K562 (cell line): Measurements from ENCODE around the gene FBXO36. TPM values are rescaled to one million over a fixed set of nuclear protein-coding genes. Genes with fewer than 3 reads are reported as not detected.

Experiments used
- ATAC-seq: fragments of 200-7000 bp; cut with Tn5 transposase; 3 replicates; pipeline ENCODE4 v1.9.1; 2020; ENCODE audit warnings: moderate library complexity
- BruUV-seq: library from RNA; stranded (reverse); fragments of 400-500 nt; replicated peaks from 2 replicates; lab custom pipeline; 2021; lab: Mats Ljungman, UMichigan
- CTCF ChIA-PET: fragments of 300-600 bp; formaldehyde crosslinking; extraction: SDS; loops from one replicate; lab custom pipeline; 2021; ENCODE audit warnings: low intra/inter-chr PET ratio; lab: Yijun Ruan, JAX
- POLR2A ChIA-PET: fragments of 300-600, 350-650 bp; sonication (Branson Sonifier 250); formaldehyde crosslinking; extraction: SDS; loops from one replicate; lab custom pipeline; 2021; ENCODE audit warnings: antibody characterized with exemption, inconsistent platforms; lab: Yijun Ruan, JAX
- DNase-seq, 4 experiments: peaks; one replicate each; pipeline versions ENCODE4 v3.0.0 to v3.0.0-alpha.2; 2011 to 2018; ENCODE audit warnings: low spot score in 3 of 4, mixed read lengths in 3 of 4; ENCODE audit errors: extremely low read depth in 1 of 4
- FAIRE-seq: peaks from 2 replicates; lab custom pipeline; 2011; peaks lifted over from hg19 to GRCh38; lab: Jason Lieb, UNC
- H2AFZ ChIP-seq: 2 replicates; pipeline ENCODE4 v1.6.0; 2011; ENCODE audit warnings: low read depth, low read length, control low read depth, inconsistent platforms
- H3K27ac ChIP-seq: fragments of 200-600 bp; 3 replicates; pipeline ENCODE4 v1.8.0; 2011; ENCODE audit warnings: low read depth, mild to moderate bottlenecking, control low read depth, inconsistent platforms, low read length, moderate library complexity, mixed read lengths; ENCODE audit errors: extremely low read depth
- H3K27me3 ChIP-seq, 2 experiments: fragments of 300-600 bp in 1 of 2; 2 replicates in 1 of 2; 3 replicates in 1 of 2; pipeline versions ENCODE4 v1.6.0 to v1.8.0; 2011; ENCODE audit warnings: inconsistent platforms in 2 of 2, low read length in 2 of 2, mild to moderate bottlenecking in 1 of 2, mixed read lengths in 1 of 2, moderate library complexity in 1 of 2; ENCODE audit not compliant: control insufficient read depth in 2 of 2, insufficient read depth in 2 of 2
- H3K36me3 ChIP-seq: fragments of 300-600 bp; 3 replicates; pipeline ENCODE4 v1.8.0; 2011; ENCODE audit warnings: mild to moderate bottlenecking, low read length, inconsistent platforms; ENCODE audit not compliant: control insufficient read depth, insufficient read depth
- H3K4me1 ChIP-seq, 2 experiments: fragments of 200-600 bp in 1 of 2; replicated peaks in 1 of 2; 2 replicates in 1 of 2; 3 replicates in 1 of 2; pipeline versions ENCODE4 v1.5.1 to v1.8.0; 2011; ENCODE audit warnings: inconsistent platforms in 2 of 2, low read length in 2 of 2, mild to moderate bottlenecking in 1 of 2, mixed read lengths in 1 of 2, moderate library complexity in 1 of 2; ENCODE audit not compliant: control insufficient read depth in 2 of 2, insufficient read depth in 2 of 2
- H3K4me2 ChIP-seq: 2 replicates; pipeline ENCODE4 v1.6.1; 2011; ENCODE audit warnings: low read length, control low read depth, inconsistent platforms, mixed read lengths; ENCODE audit not compliant: insufficient read depth
- H3K4me3 ChIP-seq: fragments of 200-600 bp; sonication (generic), shearing (Covaris generic); 2 replicates; pipeline ENCODE4 v1.5.1; 2016; ENCODE audit warnings: control low read depth, inconsistent platforms
- H3K79me2 ChIP-seq: fragments of 200-600 bp; 3 replicates; pipeline ENCODE4 v1.8.0; 2011; ENCODE audit warnings: low read length, inconsistent platforms; ENCODE audit not compliant: control insufficient read depth, insufficient read depth
- H3K9ac ChIP-seq, 2 experiments: 2 replicates each; pipeline versions ENCODE4 v1.6.0 to v1.6.1; 2011; ENCODE audit warnings: low read depth in 2 of 2, low read length in 2 of 2, control low read depth in 1 of 2, inconsistent platforms in 1 of 2, mild to moderate bottlenecking in 1 of 2, mixed read lengths in 1 of 2; ENCODE audit not compliant: insufficient read depth in 1 of 2
- H3K9me1 ChIP-seq: one replicate; pipeline ENCODE4 v1.6.0; 2011; ENCODE audit warnings: inconsistent platforms, mild to moderate bottlenecking, low read length, moderate library complexity; ENCODE audit not compliant: control insufficient read depth, insufficient read depth
- H3K9me3 ChIP-seq: replicated peaks from 2 replicates; pipeline ENCODE4 v1.5.1; 2011; ENCODE audit warnings: low read depth, low read length, inconsistent platforms; ENCODE audit not compliant: control insufficient read depth, insufficient read depth
- H4K20me1 ChIP-seq: replicated peaks from 2 replicates; pipeline ENCODE4 v1.6.1; 2011; ENCODE audit warnings: low read length, inconsistent platforms, mixed read lengths; ENCODE audit not compliant: control insufficient read depth, insufficient read depth
- E4F1 ChIP-seq: fragments of 250-450 bp; sonication (Bioruptor Pico); IDR thresholded peaks from 2 replicates; pipeline ENCODE4 v1.5.0; 2021; ENCODE audit warnings: mild to moderate bottlenecking, borderline replicate concordance
- HES1 ChIP-seq: fragments of 450-650 bp; IDR thresholded peaks from 2 replicates; pipeline ENCODE4 v1.6.1; 2016; ENCODE audit warnings: low read depth, mild to moderate bottlenecking, moderate library complexity
- IRF9 ChIP-seq: fragments of 450-650 bp; IDR thresholded peaks from 2 replicates; pipeline ENCODE4 v1.6.1; 2016; ENCODE audit warnings: missing biosample characterization, missing genetic modification characterization
- PHB ChIP-seq: fragments of 250-450 bp; sonication (Bioruptor Pico); IDR thresholded peaks from 2 replicates; pipeline ENCODE4 v1.5.0; 2021
- POLR2B ChIP-seq: fragments of 450-650 bp; IDR thresholded peaks from 2 replicates; pipeline ENCODE4 v1.6.1; 2018; ENCODE audit warnings: low read depth; ENCODE audit not compliant: partially characterized antibody
- RBM34 ChIP-seq: fragments of 200-400 bp; formaldehyde crosslinking; IDR thresholded peaks from 2 replicates; pipeline ENCODE4 v1.6.1; 2018; ENCODE audit warnings: low read length, borderline replicate concordance; ENCODE audit not compliant: insufficient read depth
- SMARCB1 ChIP-seq: IDR thresholded peaks from 2 replicates; pipeline ENCODE4 v1.6.1; 2011; ENCODE audit warnings: improper control_type of control experiment, low read depth; ENCODE audit not compliant: insufficient read length
- ZFP30 ChIP-seq: fragments of 250-450 bp; sonication (Bioruptor Pico); IDR thresholded peaks from 2 replicates; pipeline ENCODE4 v1.8.0; 2022; ENCODE audit warnings: moderate library complexity, mild to moderate bottlenecking, inconsistent platforms, borderline replicate concordance
- ZNF217 ChIP-seq: sonication (generic); formaldehyde crosslinking; IDR thresholded peaks from 2 replicates; pipeline ENCODE4 v1.8.0; 2022; ENCODE audit warnings: mild to moderate bottlenecking, missing genetic modification reagents
- ZNF324 ChIP-seq: fragments of 250-450 bp; sonication (Bioruptor Pico); IDR thresholded peaks from 2 replicates; pipeline ENCODE4 v1.4.0; 2020; ENCODE audit warnings: mild to moderate bottlenecking
- ZNF347 ChIP-seq: fragments of 450-650 bp; formaldehyde crosslinking; IDR thresholded peaks from 2 replicates; pipeline ENCODE4 v1.4.0; 2020; ENCODE audit warnings: low read depth, mild to moderate bottlenecking, moderate library complexity
- ZNF583 ChIP-seq: fragments of 250-450 bp; sonication (Bioruptor Pico); IDR thresholded peaks from 2 replicates; pipeline ENCODE4 v1.4.0; 2020
- ZNF695 ChIP-seq: fragments of 450-650 bp; formaldehyde crosslinking; IDR thresholded peaks from 2 replicates; pipeline ENCODE4 v1.4.0; 2020; ENCODE audit warnings: mild to moderate bottlenecking, moderate library complexity
- WGBS: fragments of 100-300 bp; shearing (Covaris generic); methylation state at CpG from one replicate; pipeline ENCODE4 v1.1.6; 2016; ENCODE audit warnings: low coverage, mixed read lengths; ENCODE audit not compliant: insufficient coverage; ENCODE audit errors: missing lambda C conversion rate; 5-methylcytosine and 5-hydroxymethylcytosine counted together
- in situ Hi-C: fragments of 300-500 bp; cut with MboI; formaldehyde crosslinking; loops from 4 replicates; pipeline ENCODE4 v1.15.0; 2018; ENCODE audit warnings: inconsistent platforms, mixed read lengths
- intact Hi-C: fragments of 100-400 bp; cut with micrococcal nuclease; formaldehyde crosslinking; loops from 2 replicates; pipeline ENCODE4 v1.14.2; 2022
- polyA plus RNA-seq, 8 experiments: library from polyadenylated mRNA; depleted of rRNA in 4 of 8; stranded (reverse) in 5 of 8; unstranded in 3 of 8; fragments of >200 nt; fragmentation: Nextera tagmentation in 2 of 8; fragmentation: Illumina TruSeq in 1 of 8; extraction: Ambion mirVana in 2 of 8; extraction: Trizol in 1 of 8; gene quantifications; 2 replicates each; pipeline versions ENCODE4 v1.2.1 to v1.2.3, GENCODE V29; 2011 to 2014; ENCODE audit warnings: inconsistent platforms in 1 of 8, missing spikeins in 1 of 8
- total RNA-seq, 7 experiments: library from RNA; depleted of rRNA in 6 of 7; stranded (reverse); fragments of >200 nt in 6 of 7; fragmentation: Illumina TruSeq in 2 of 7; extraction: Trizol in 2 of 7; gene quantifications; 2 replicates each; pipeline versions ENCODE4 v1.2.1 to v1.2.3, GENCODE V29; 2011 to 2021; ENCODE audit warnings: low replicate concordance in 1 of 7
- TF ChIP-seq, protein P1 (sequence below): fragments of 150-350 bp; IDR thresholded peaks from 2 replicates; pipeline ENCODE4 v1.6.1; 2014; ENCODE audit warnings: low read depth, mild to moderate bottlenecking, low read length, borderline replicate concordance

FBXO36 gene
- total and polyA plus RNA-seq, 9 of the 15 experiments (the other 6 are each of a cell fraction or from before 2014, with no cell fraction given), result 0.40 to 0.91 (median 0.58) TPM

DNA sequence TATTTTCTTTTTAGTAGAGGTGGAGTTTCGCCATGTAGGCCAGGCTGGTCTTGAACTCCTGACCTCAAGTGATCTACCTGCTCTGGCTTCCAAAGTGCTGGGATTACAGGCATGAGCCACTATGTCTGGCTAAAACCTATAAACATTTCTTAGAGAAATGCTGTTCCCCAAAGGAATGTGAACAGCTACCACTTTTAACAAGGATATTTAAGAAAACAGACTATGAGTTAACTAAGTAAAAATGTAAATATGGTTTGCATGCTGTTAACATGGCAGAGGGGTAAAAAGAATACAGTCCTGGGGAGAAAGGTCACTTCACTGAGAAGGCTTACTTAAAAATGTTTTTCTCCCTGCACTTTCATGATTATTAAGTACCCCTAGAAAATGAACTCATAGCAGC lies 89.3 kb downstream of the FBXO36 start:
- intact Hi-C loops (loop anchor here (5.0 kb wide), 1 partner anchor 591 kb away; no protein-coding TSS in a partner anchor), in situ Hi-C loops (loop anchor here (25.0 kb wide), 1 partner anchor 801 kb away; no protein-coding TSS in a partner anchor)
- POLR2A ChIA-PET, result interaction anchor here (0.6 to 1.3 kb wide), 3 partner anchors 33 to 204 kb away, joined by 3 to 4 read pairs (median 3); partner anchors contain the start of gene TRIP12

More for the DNA sequence above, 89.3 kb downstream of the FBXO36 start:
- TF ChIP-seq PHB (CRISPR knock-in tag) (no peak), ZNF583 (no peak), IRF9 (tag) (no peak), ZNF695 (no peak), ZNF217 (no peak), ZNF347 (CRISPR knock-in tag) (no peak), ZFP30 (CRISPR knock-in tag) (no peak), SMARCB1 (no peak), HES1 (no peak), ZNF324 (CRISPR knock-in tag) (no peak), POLR2B (no peak), RBM34 (no peak), E4F1 (CRISPR knock-in tag) (no peak)
- TF ChIP-seq, protein P1, sequence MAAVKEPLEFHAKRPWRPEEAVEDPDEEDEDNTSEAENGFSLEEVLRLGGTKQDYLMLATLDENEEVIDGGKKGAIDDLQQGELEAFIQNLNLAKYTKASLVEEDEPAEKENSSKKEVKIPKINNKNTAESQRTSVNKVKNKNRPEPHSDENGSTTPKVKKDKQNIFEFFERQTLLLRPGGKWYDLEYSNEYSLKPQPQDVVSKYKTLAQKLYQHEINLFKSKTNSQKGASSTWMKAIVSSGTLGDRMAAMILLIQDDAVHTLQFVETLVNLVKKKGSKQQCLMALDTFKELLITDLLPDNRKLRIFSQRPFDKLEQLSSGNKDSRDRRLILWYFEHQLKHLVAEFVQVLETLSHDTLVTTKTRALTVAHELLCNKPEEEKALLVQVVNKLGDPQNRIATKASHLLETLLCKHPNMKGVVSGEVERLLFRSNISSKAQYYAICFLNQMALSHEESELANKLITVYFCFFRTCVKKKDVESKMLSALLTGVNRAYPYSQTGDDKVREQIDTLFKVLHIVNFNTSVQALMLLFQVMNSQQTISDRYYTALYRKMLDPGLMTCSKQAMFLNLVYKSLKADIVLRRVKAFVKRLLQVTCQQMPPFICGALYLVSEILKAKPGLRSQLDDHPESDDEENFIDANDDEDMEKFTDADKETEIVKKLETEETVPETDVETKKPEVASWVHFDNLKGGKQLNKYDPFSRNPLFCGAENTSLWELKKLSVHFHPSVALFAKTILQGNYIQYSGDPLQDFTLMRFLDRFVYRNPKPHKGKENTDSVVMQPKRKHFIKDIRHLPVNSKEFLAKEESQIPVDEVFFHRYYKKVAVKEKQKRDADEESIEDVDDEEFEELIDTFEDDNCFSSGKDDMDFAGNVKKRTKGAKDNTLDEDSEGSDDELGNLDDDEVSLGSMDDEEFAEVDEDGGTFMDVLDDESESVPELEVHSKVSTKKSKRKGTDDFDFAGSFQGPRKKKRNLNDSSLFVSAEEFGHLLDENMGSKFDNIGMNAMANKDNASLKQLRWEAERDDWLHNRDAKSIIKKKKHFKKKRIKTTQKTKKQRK, result no peak
- TF ChIP-seq, all 486 proteins: peak for 0
- no TSS peak for BruUV-seq
- H3K79me2 ChIP-seq, result no peaks in the 10 kb centered on the region
- H2AFZ ChIP-seq, result no peak overlapping the region
- H3K4me1 ChIP-seq, result peaks cover 0 to 32% of the 10 kb centered on the region in 2 experiments; a peak in 3 of 5 replicates
- H3K27me3 ChIP-seq, result no peaks in the 10 kb centered on the region
- no peak overlapping the region for H3K9ac ChIP-seq
- no peaks in the 10 kb centered on the region for H3K9me1 ChIP-seq
- ATAC-seq, result no peak
- H4K20me1 ChIP-seq, result no peaks in the 10 kb centered on the region
- H3K36me3 ChIP-seq, result no peaks in the 10 kb centered on the region
- CTCF ChIA-PET, result no interaction called here
- H3K27ac ChIP-seq, result no peak overlapping the region
- no peaks in the 10 kb centered on the region for H3K9me3 ChIP-seq
- no CpG with 5 or more reads among the region's 1 CpG for WGBS
- no peak overlapping the region for H3K4me2 ChIP-seq
- FAIRE-seq, result no peak
- no peak overlapping the region for H3K4me3 ChIP-seq
- no peak for DNase-seq
